GM20000 (cell line): ENCODE data around the gene SLC35A4.

Experiments
- DNase-seq: peaks from one replicate; pipeline ENCODE4 v3.0.0; 2012; ENCODE audit warnings: low spot score
- TF ChIP-seq, protein P1 (sequence below): IDR thresholded peaks from 2 replicates; pipeline ENCODE4 v1.5.1; 2012; ENCODE audit warnings: mild to moderate bottlenecking, control low read depth; ENCODE audit errors: extremely low read depth, missing control alignments

Gene SLC35A4

DNA sequence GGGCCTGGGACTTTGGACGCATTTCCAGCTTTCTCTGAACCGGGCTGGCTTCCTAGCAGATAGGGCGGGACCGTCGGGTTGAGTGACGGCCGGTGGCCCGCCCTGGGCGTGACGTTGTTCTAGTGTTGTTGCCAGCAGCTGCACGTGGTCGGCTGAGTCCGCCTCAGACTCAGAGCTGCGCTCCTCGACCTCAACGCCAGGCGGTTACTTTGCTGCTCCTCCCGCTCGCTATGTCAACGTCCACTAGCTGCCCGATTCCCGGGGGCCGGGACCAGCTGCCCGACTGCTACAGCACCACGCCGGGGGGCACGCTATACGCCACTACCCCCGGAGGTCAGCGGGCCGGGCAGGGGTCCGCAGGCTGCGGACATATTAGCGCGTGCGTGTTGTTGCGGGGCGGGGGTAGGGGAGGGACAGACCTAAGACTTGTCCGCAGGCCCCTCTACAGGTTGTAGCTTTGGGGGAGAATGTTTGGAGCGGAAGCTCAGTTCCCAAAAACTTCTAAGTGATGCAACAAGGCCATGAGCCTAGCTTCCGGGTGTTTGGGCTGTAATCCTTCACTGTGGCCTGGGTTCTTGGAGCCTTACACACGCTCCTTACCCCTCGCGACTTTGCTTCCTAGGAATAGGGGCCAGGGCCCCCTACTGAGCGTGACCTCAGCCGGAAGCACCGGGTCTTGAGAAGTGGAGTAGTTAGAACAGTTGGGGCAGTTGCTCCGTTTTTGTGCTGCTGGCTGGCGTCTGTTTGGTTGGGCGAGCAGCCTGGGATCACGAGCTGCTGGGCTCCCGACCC, 16.9 kb upstream of the SLC35A4 start, which contains the start of gene EIF4EBP3:
Gene EIF4EBP3, plus strand, starts transcription at position 155 of the 792 bp plus-strand sequence. Its CDS starts 76 bp downstream, at position 231.
- peak; percentile 85 for DNase-seq
- TF ChIP-seq, protein P1, sequence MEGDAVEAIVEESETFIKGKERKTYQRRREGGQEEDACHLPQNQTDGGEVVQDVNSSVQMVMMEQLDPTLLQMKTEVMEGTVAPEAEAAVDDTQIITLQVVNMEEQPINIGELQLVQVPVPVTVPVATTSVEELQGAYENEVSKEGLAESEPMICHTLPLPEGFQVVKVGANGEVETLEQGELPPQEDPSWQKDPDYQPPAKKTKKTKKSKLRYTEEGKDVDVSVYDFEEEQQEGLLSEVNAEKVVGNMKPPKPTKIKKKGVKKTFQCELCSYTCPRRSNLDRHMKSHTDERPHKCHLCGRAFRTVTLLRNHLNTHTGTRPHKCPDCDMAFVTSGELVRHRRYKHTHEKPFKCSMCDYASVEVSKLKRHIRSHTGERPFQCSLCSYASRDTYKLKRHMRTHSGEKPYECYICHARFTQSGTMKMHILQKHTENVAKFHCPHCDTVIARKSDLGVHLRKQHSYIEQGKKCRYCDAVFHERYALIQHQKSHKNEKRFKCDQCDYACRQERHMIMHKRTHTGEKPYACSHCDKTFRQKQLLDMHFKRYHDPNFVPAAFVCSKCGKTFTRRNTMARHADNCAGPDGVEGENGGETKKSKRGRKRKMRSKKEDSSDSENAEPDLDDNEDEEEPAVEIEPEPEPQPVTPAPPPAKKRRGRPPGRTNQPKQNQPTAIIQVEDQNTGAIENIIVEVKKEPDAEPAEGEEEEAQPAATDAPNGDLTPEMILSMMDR: no peak

DNA sequence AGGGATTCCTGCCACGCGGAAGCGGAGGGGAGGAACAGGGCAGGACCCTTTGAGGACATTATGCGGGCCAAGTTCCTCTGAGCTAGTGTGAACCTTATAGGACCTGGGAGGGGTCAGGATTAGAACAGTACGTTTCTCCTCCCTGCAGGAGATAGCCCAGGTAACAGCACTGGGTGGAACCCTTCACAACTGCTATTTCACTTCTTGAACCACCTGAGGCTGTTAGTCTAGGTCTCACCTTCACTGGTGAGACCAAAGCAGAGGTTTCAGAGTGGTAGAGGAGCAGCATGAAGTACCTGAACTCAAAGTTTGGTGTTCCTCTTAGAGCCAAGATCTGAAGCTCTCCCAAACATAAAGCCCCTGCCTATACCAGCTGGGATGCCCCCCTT, 16.3 kb upstream of the SLC35A4 start:
- no peak for DNase-seq
- TF ChIP-seq, protein P1: no peak

DNA sequence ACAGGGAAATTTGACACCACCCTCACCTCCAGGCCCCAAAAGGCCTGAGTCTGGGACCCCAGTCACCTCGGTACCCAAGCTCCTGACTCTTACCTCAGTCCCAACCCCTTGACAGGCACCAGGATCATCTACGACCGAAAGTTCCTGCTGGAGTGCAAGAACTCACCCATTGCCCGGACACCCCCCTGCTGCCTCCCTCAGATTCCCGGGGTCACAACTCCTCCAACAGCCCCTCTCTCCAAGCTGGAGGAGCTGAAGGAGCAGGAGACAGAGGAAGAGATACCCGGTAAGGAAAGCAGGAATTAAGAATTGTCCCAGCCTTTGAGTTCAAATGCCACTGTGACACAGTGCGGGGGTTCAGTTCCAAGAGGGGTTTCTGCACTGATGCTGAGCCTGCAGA, 15.8 kb upstream of the SLC35A4 start:
- TF ChIP-seq, protein P1: no peak

DNA sequence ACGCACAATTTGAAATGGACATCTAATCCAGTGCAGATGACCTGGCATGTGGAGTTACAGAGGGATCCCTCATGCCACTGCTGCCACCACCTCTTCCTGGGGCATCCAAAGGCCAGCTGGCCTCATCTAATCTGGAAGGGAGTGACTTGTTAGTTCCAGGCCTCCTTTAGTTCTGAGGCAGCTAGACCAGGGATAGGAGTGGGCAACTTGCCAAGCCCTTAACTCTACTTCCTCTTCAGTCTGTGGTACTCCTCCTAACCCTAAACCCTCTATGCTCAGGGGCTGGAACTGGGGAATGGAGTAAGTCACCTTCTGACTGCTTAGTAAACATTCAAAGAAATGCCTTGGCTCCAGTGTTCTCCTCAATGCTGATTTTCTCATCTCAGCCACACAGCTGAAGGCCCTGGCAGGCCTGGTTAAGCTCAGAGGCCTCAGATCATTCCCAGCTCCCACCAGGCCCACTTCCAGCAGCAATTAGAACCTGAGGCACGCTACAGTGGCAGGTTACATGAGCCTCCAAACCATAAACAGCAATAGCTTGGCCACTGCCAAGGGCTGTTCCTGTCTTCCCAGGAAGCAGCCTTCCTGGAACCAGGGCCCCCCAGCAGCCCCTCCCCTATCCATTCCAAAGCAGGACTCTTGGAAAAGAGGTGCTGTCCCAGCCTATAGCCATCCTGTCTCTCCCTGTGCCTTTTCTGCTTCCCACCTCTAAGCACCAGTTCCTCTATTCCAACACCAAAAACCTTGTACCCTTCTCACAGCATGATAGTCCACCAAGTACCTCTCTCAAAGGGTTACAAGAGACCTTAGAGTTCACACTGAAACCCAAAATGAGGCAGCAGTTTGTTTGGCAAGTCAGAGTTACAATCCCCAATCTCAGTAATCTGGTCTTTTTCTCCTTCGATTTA, 15.1 kb upstream of the SLC35A4 start:
- TF ChIP-seq, protein P1: no peak
- no peak for DNase-seq

More for the DNA sequence above, 15.8 kb upstream of the SLC35A4 start:
- no peak for DNase-seq

DNA sequence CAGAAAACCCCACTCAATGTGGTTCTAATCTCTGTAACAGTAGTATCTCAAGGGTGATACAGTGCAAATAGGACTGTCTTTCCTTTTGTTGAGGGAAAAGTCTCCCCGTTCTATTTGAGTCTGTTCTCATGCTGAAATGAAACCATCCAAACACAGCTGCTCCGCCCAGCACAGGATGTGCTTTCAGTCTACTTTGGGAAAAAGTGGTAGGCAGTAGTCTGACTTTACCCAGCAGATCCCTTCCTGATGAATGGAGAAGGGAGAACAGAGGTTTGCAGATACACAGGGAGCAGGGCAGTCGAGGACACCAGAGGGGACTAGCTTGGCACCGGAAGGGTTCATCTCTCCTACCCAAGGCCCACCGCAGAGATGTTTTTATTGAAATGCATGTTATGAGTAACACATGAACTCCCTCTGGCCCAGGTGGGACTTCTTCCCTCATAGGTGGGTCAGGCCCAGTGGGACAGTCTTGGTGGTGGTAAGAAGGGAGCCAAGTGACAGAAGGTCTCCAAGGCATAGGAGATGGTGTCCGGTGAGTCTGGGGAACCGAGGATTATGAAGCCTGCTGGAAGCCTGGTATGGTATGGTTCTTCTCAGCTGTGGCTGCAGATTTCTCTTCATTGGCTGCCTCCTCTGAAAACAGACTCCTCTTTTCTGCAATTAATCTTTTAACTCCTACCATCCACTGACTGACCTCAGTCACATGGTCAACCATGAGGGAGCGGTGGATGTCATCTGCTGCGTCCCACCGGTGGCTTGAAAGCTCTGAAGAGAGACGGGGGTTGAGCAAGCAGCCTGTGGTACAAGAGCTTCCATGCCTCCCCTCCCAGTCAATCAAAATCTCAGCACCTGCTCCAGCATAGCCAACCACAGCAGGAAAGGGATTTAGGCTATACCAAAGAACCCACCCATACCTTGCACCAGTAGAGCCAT, 14.2 kb upstream of the SLC35A4 start:
- TF ChIP-seq, protein P1: no peak
- DNase-seq: no peak

DNA sequence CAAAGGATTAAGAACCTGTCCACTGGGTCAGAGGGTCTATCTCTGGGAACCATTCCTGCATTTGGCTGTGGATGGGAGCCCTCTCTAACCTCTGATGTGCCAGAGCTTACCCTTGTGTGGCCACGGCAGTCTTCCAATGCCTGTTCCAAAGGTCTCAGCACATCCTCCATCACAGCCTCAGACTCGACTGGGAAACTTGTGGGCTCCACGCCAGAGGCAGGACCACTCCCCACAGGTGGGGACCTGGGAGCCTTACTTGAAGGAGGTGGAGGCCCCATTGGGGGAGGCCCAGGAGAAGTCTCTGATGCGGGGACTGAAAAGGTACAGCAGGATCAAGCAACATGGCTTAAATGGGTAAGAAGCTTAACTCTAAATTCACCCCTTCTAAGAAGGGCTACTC, 12.8 kb upstream of the SLC35A4 start:
- DNase-seq: no peak
- TF ChIP-seq, protein P1: no peak
